Amygdala (tissue), 56 donors: ENCODE measurements around the gene HID1.

Source experiments
- DNase-seq, 56 donors: peaks; one replicate each; lab custom pipeline; 2025; lab: John Stamatoyannopoulos, UW

The HID1 gene

GRCh38 chr17:75003070-75003956 is 30.8 kb upstream of the HID1 start:
- no peak for DNase-seq

DNA sequence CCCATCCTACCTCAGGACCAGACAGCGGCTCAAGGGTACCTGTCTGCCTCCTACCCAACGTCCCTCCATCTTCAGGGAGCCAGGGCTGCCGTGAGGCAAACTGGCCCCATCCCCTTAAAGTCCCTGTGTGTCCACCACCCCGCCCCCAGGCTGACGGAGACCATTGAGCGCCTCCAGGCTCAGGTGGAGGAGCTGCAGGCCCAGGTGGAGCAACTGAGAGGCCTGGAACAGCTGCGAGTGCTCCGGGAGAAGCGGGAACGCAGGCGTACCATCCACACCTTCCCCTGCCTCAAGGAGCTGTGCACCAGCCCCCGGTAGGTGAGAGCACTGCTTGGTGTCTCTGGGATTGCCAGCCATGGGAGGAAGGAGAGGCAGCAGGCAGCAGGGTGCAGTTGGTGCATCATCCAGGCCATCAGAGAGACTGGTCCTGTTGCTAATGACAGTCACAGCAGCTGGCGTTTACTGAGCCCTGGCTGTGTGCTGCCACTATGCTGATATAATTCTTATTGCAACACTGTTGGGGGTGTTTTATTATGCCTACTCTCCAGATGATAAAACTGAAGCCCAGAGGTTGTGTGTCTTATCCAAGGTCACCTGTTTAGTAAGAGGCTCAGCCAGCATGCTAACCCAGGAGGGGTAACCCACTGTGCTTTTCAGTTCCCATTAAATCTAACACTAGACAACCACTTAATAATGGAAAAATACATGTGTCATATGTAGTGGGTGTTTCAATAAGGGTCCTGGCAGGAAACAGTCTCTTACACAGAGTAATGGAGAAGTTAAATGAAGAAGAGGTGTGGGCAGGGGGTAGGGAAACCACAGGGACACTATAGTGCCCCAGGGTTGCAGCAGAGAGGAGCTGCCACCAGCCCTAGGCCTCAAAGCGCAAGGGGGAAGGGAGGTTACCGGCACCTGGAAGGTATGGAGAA is 29.6 kb upstream of the HID1 start:
- no peak for DNase-seq

- DNase-seq = no peak
Observed at GRCh38 chr17:74999523-74999922, 27.0 kb upstream of the HID1 start.

- no peak for DNase-seq
Observed at GRCh38 chr17:74998783-74999182, 26.2 kb upstream of the HID1 start.

GRCh38 chr17:74995847-74996246 is 23.3 kb upstream of the HID1 start:
- DNase-seq = no peak

GRCh38 chr17:74994440-74994839 is 21.9 kb upstream of the HID1 start:
- no peak for DNase-seq

GRCh38 chr17:74992223-74992622 is 19.7 kb upstream of the HID1 start:
- DNase-seq = no peak

GRCh38 chr17:74990581-74991105 is 18.1 kb upstream of the HID1 start:
- DNase-seq = no peak

DNA sequence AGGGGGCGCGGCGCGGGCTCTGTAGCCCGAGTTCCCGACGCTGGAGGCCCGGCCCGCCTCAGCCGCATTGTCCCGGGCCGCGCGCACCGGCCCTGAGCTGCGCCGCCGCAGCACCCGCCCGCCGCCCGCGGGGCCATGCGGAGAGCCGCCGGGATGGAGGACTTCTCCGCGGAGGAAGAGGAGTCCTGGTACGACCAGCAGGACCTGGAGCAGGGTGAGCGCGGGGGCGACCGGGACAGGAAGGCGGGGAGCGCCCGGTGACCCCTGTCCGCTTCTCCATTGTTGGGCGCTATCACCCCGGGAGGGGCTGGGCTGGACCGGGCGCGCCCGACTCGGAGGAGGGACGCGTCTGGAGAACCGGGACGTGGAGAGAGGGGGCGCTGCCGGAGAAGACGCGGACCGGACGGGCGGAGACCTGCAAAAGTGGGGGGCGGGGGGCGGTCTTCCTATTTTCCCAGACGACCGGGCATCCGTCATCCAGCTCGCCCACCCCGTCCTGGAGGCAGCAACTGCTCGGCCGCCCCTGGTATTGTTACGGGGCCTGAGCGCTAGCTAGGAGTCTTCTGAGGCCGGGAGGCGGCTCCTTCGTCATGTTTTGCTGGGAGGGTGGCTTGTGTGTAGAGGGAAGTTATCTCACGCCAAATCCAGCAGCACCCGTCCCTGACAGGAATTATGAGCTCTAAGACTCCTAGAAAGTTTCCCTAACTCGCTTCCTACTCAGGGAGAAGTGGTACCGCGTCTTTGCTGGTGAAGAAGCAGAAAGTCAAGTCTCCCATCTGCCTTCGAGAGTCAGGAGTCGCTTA is 15.6 kb upstream of the HID1 start:
- peak in 47 of 56 donors; percentile 15 to 78 (median 61) for DNase-seq

- DNase-seq = peak in 55 of 56 donors; percentile 54 to 98 (median 90)
Observed at GRCh38 chr17:74987418-74987908, 14.9 kb upstream of the HID1 start, which contains the start of gene CDR2L. CDR2L (plus strand) TSS chr17:74987632; CDS start chr17:74988044, 412 bp downstream.

DNA sequence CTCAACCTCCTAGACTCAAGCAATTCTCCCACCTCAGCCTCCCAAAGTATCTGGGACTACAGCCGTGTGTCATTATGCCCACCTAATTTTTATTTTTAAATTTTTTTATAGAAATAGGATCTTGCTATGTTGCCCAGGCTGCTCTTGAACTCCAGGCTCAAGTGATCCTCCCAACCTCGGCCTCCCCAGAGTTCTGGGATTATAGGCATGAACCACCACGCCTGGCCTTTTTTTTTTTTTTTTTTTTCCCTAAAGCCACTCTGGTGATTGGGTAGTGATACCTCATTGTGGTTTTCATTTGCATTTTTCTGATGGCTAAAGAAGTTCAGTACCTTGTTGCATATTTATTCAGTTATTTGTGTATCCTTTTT is 13.6 kb upstream of the HID1 start:
- no peak for DNase-seq

GRCh38 chr17:74982663-74983313 is 10.2 kb upstream of the HID1 start:
- peak in 11 of 56 donors; percentile 33 to 75 (median 64) for DNase-seq

- DNase-seq = peak in 55 of 56 donors; percentile 61 to 94 (median 84)
Observed at GRCh38 chr17:74981979-74982662, 9.6 kb upstream of the HID1 start.

DNA sequence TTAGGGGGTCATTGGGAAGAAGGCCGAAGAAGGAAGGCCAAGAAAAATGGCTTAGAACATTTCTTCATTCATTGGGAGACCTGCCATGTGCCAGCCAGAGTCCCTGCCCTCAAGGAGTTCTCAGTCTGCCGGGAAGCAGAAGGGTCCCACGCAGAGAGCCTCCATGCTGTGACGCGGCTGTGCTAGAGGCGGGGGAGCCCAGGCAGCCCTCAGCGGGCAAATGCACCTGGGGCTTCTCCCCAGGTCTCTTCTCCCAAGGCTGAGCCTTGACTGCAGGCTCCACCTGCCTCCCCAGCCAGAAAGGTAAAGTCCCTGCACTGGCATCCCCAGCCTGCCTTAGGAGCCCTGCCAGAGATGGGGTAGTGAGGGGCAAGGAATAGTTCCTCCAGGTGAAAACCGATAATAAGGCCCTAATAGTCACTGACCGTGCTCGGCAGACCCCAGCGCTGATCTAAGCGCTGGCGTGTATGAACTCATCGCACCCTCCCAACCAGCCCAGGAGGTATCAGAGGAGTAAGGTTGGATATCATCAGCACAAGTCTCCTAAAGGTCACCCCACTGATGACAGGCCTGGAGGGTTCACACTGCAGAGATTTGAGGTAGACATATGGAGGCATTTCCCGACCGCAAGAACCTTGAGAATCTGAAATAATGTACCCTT is 8.9 kb upstream of the HID1 start:
- DNase-seq = peak in 1 of 56 donors; percentile 48

- no peak for DNase-seq
Observed at GRCh38 chr17:74979408-74980146, 7.0 kb upstream of the HID1 start.

GRCh38 chr17:74978240-74978639 is 5.7 kb upstream of the HID1 start:
- no peak for DNase-seq

DNA sequence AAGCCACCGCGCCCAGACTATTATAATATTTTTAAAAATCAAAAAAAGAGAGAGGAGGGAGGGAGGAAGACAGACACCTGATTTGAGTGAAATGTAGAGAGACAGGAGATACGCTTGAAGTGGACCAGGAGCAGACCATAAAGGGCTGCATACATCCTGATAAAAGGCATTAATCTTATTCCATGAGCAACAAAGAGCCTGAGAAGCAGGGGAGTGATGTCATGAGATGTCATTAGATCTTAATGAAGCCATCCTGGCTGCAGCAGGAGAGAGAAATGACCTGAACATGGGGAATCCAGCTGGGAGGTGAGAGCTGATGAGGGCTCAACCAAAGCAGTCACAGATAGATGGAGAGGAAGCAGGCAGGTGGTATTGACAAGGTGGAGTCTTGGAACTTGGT is 5.2 kb upstream of the HID1 start:
- DNase-seq = no peak

DNA sequence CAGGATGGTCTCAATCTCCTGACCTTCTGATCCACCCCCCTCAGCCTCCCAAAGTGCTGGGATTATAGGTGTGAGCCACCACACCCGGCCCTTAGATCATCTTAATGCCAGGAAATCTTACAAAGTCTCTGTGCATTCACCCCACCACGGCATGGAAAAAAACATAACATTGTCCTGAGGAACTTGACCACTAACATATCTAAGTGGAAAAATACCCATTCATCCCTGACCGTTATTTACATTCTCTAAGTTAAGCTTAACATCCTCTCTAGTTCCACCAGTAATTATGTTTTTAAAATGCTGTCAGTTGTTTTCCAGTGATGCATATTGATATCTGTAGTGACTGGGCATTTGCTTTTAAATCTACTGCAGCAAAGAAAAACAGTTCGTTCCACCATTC is 3.4 kb upstream of the HID1 start:
- no peak for DNase-seq
